Measurements from ENCODE around the gene PACSIN2. TPM values are rescaled to one million over a fixed set of nuclear protein-coding genes. Genes with fewer than 3 reads are reported as not detected.

The PACSIN2 gene
- total RNA-seq, 1 donor from 2014 or later: 49.8 TPM

- H3K4me3 ChIP-seq (ENCODE audit: low read depth, low read length): no peak overlapping the region
- H3K36me3 ChIP-seq (ENCODE audit: control insufficient read depth, insufficient read depth, low read length): no peaks in the 10 kb centered on the region
- H3K27me3 ChIP-seq (ENCODE audit: control insufficient read depth, insufficient read depth, low read length): no peaks in the 10 kb centered on the region
- FAIRE-seq (no peak), DNase-seq (ENCODE audit: low read depth) (no peak)
- no peak for TF ChIP-seq CTCF (IDR thresholded peaks at IDR 0.05; ENCODE audit: insufficient read depth, low read length, severe bottlenecking)
These were observed 22.0 kb downstream of the PACSIN2 start for GRCh38 chr22:42992886-42993479.

- no peaks in the 10 kb centered on the region for H3K36me3 ChIP-seq (ENCODE audit: control insufficient read depth, insufficient read depth, low read length)
- H3K27me3 ChIP-seq (ENCODE audit: control insufficient read depth, insufficient read depth, low read length): no peaks in the 10 kb centered on the region
- no peak for DNase-seq (ENCODE audit: low read depth)
- no peak for TF ChIP-seq CTCF (IDR thresholded peaks at IDR 0.05; ENCODE audit: insufficient read depth, low read length, severe bottlenecking)
- peak; percentile 72 for FAIRE-seq
- no peak overlapping the region for H3K4me3 ChIP-seq (ENCODE audit: low read depth, low read length)
These were observed 22.9 kb downstream of the PACSIN2 start for GRCh38 chr22:42992092-42992491.

GRCh38 chr22:42991010-42991651 is 23.8 kb downstream of the PACSIN2 start:
- Histone ChIP-seq H3K27me3 (ENCODE audit: control insufficient read depth, insufficient read depth, low read length) (no peaks in the 10 kb centered on the region), H3K4me3 (ENCODE audit: low read depth, low read length) (no peak overlapping the region), H3K36me3 (ENCODE audit: control insufficient read depth, insufficient read depth, low read length) (no peaks in the 10 kb centered on the region)
- DNase-seq (ENCODE audit: low read depth): peak; percentile 61
- no peak for TF ChIP-seq CTCF (IDR thresholded peaks at IDR 0.05; ENCODE audit: insufficient read depth, low read length, severe bottlenecking)
- FAIRE-seq: peak; percentile 58

GRCh38 chr22:42990131-42990838 is 24.7 kb downstream of the PACSIN2 start:
- H3K27me3 ChIP-seq (ENCODE audit: control insufficient read depth, insufficient read depth, low read length): no peaks in the 10 kb centered on the region
- H3K4me3 ChIP-seq (ENCODE audit: low read depth, low read length): no peak overlapping the region
- FAIRE-seq (peak; percentile 98), DNase-seq (ENCODE audit: low read depth) (peak; percentile 90)
- no peaks in the 10 kb centered on the region for H3K36me3 ChIP-seq (ENCODE audit: control insufficient read depth, insufficient read depth, low read length)
- peak; percentile 63 for TF ChIP-seq CTCF (IDR thresholded peaks at IDR 0.05; ENCODE audit: insufficient read depth, low read length, severe bottlenecking)

GRCh38 chr22:42986115-42986514 is 28.8 kb downstream of the PACSIN2 start:
- Histone ChIP-seq H3K27me3 (ENCODE audit: control insufficient read depth, insufficient read depth, low read length) (no peaks in the 10 kb centered on the region), H3K36me3 (ENCODE audit: control insufficient read depth, insufficient read depth, low read length) (peaks cover 2% of the 10 kb centered on the region), H3K4me3 (ENCODE audit: low read depth, low read length) (no peak overlapping the region)
- no peak for FAIRE-seq
- no peak for DNase-seq (ENCODE audit: low read depth)
- TF ChIP-seq CTCF (IDR thresholded peaks at IDR 0.05; ENCODE audit: insufficient read depth, low read length, severe bottlenecking): no peak

Measured in bronchial epithelial cell (primary cell).